DOHH2 (cell line): ENCODE measurements around the gene MRPS26.
A peak's percentile ranks its signal among the peaks of the same experiment; 100 is the strongest.

Experiments used
- CTCF ChIP-seq: fragments of 200-600 bp; sonication (generic); IDR thresholded peaks from one replicate; pipeline ENCODE4 v1.5.1; 2014; ENCODE audit warnings: antibody characterized with exemption, mild to moderate bottlenecking, low read depth, low read length; ENCODE audit not compliant: poor library complexity, severe bottlenecking
- EZH2phosphoT487 ChIP-seq: fragments of 200-600 bp; sonication (generic); IDR thresholded peaks from 2 replicates; pipeline ENCODE4 v1.6.1; 2017; ENCODE audit warnings: borderline replicate concordance, mild to moderate bottlenecking, antibody characterized with exemption, low read length, moderate library complexity, mixed read lengths

- TF ChIP-seq CTCF = peak; percentile 40
- TF ChIP-seq EZH2phosphoT487 = no peak
Observed at GRCh38 chr20:3068986-3069900, 23.4 kb downstream of the MRPS26 start.
